Transverse colon (tissue), 4 donors: ENCODE results near the gene CRB1. TPM values are rescaled to one million over a fixed set of nuclear protein-coding genes. Genes with fewer than 3 reads are reported as not detected.

Experiments
- DNase-seq: peaks from one replicate; pipeline ENCODE4 v3.0.0-alpha.2; 2019
- H3K27ac ChIP-seq, 4 donors: fragments of 200-600 bp; sonication (generic); 2 replicates each; pipeline ENCODE4 v1.5.1; 2016 to 2018; ENCODE audit warnings: inconsistent platforms in 4 of 4
- H3K27me3 ChIP-seq: fragments of 200-600 bp; sonication (generic); 2 replicates; pipeline ENCODE4 v1.5.1; 2017; ENCODE audit warnings: inconsistent platforms
- H3K36me3 ChIP-seq, 4 donors: fragments of 200-600 bp; sonication (generic); 2 replicates each; pipeline ENCODE4 v1.5.1; 2017 to 2019; ENCODE audit warnings: inconsistent platforms in 4 of 4
- H3K4me1 ChIP-seq, 4 donors: fragments of 200-600 bp; sonication (generic); 2 replicates each; pipeline ENCODE4 v1.5.1; 2017 to 2020; ENCODE audit warnings: inconsistent platforms in 4 of 4
- H3K4me3 ChIP-seq, 4 donors: fragments of 200-600 bp; sonication (generic); 1 replicate in 1 of 4; 2 replicates in 3 of 4; pipeline versions ENCODE4 v1.5.1 to v1.6.1; 2017 to 2019; ENCODE audit warnings: inconsistent platforms in 4 of 4
- H3K9me3 ChIP-seq, 2 donors: fragments of 200-600 bp; sonication (generic); 2 replicates each; pipeline ENCODE4 v1.5.1; 2017 to 2019; ENCODE audit warnings: inconsistent platforms in 2 of 2
- EP300 ChIP-seq: sonication (generic); formaldehyde crosslinking; IDR thresholded peaks from one replicate; pipeline ENCODE4 v1.6.1; 2017; ENCODE audit warnings: antibody characterized with exemption, low read depth
- POLR2A ChIP-seq: fragments of 450-650 bp; IDR thresholded peaks from one replicate; pipeline ENCODE4 v1.6.1; 2016; ENCODE audit warnings: antibody characterized with exemption, mild to moderate bottlenecking, moderate library complexity
- POLR2AphosphoS5 ChIP-seq, 3 donors: sonication (generic); formaldehyde crosslinking; IDR thresholded peaks; one replicate each; pipeline ENCODE4 v1.6.1; 2016; ENCODE audit warnings: antibody characterized with exemption in 3 of 3
- WGBS, 2 donors: methylation state at CpG; one replicate each; pipeline ENCODE4 v1.1.5; 2018; ENCODE audit warnings: low coverage in 1 of 2; 5-methylcytosine and 5-hydroxymethylcytosine counted together
- in situ Hi-C, 4 donors: fragments of 200-750 bp; cut with MboI; loops; one replicate each; pipeline versions ENCODE4 v1.15.0 to v1.15.1; 2017; ENCODE audit warnings: low sequenced_read_pairs in 3 of 4, low pct_ligation_motif_present in 1 of 4, low pct_unique_long_range_greater_than_20kb in 1 of 4
- intact Hi-C: fragments of 100-400 bp; cut with DNase I; formaldehyde crosslinking; loops from one replicate; pipeline ENCODE4 v1.15.1; 2023; ENCODE audit warnings: low total_unique reads
- total RNA-seq, 4 donors: library from RNA; depleted of rRNA; stranded (reverse); fragments of >200 nt; gene quantifications; one replicate each; pipeline ENCODE4 v1.1.0, GENCODE V29; 2016
- TF ChIP-seq, protein P1 (sequence below), 5 experiments: fragments of 200-600 bp in 3 of 5; fragments of 450-650 bp in 2 of 5; sonication (generic) in 3 of 5; IDR thresholded peaks; 1 replicate in 2 of 5; 2 replicates in 3 of 5; pipeline ENCODE4 v1.5.1; 2016 to 2017; ENCODE audit warnings: antibody characterized with exemption in 5 of 5, inconsistent platforms in 3 of 5, mild to moderate bottlenecking in 2 of 5, moderate library complexity in 1 of 5

The CRB1 gene
- total RNA-seq, 4 donors from 2014 or later = 0.14 to 2.8 (median 0.32) TPM; not detected in 1

DNA sequence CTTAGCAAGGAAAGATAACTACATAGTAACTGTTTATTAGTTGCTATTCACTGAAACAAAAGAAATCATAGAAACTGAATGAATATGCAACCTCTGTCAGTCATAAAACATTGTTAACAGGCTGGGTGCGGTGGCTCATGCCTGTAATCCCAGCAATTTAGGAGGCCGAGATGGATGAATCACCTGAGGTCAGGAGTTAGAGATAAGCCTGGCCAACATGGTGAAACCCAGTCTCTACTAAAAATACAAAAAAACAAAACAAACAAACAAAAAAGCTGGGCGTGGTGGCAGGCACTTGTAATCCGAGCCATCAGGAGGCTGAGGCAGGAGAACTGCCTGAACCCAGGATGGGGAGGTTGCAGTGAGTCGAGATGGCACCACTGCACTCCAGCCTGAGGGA, 44.1 kb downstream of the CRB1 start:
- Histone ChIP-seq H3K4me1 (no peaks in the 10 kb centered on the region), H3K9me3 (no peaks in the 10 kb centered on the region), H3K27ac (no peak overlapping the region), H3K27me3 (no peaks in the 10 kb centered on the region), H3K36me3 (no peaks in the 10 kb centered on the region), H3K4me3 (no peak overlapping the region)
- TF ChIP-seq POLR2AphosphoS5 (IDR thresholded peaks at IDR 0.05) (no peak), EP300 (no peak), POLR2A (no peak)
- TF ChIP-seq, protein P1, sequence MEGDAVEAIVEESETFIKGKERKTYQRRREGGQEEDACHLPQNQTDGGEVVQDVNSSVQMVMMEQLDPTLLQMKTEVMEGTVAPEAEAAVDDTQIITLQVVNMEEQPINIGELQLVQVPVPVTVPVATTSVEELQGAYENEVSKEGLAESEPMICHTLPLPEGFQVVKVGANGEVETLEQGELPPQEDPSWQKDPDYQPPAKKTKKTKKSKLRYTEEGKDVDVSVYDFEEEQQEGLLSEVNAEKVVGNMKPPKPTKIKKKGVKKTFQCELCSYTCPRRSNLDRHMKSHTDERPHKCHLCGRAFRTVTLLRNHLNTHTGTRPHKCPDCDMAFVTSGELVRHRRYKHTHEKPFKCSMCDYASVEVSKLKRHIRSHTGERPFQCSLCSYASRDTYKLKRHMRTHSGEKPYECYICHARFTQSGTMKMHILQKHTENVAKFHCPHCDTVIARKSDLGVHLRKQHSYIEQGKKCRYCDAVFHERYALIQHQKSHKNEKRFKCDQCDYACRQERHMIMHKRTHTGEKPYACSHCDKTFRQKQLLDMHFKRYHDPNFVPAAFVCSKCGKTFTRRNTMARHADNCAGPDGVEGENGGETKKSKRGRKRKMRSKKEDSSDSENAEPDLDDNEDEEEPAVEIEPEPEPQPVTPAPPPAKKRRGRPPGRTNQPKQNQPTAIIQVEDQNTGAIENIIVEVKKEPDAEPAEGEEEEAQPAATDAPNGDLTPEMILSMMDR (IDR thresholded peaks at IDR 0.05) = no peak
- in situ Hi-C loops = no loop called here
- no peak for DNase-seq
- intact Hi-C loops = no loop called here
- 45 to 60% methylated on average over 3 to 5 of the region's 5 CpGs for WGBS, 2 donors

DNA sequence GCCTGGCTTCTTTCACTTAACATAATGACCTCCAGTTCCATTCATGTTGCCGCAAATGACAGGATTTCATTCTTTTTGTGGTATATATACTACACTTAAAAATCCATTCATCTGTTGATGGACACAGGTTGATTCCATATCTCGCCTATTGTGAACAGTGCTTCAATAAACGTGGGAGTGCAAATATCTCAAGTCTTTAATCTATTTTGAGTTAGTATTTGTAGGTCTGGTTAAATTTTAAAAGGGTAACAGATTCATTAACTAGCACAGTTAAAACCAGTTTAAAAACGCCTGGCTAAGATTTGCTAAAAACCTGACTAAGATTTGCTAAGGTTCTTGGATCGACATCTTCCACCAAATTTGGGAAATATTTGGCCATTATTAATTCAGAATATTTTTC, 45.7 kb downstream of the CRB1 start:
- Histone ChIP-seq H3K4me1 (no peaks in the 10 kb centered on the region), H3K36me3 (no peaks in the 10 kb centered on the region), H3K9me3 (no peaks in the 10 kb centered on the region), H3K4me3 (no peak overlapping the region), H3K27ac (no peak overlapping the region), H3K27me3 (no peaks in the 10 kb centered on the region)
- intact Hi-C loops (no loop called here), in situ Hi-C loops (no loop called here)
- TF ChIP-seq POLR2A (no peak), EP300 (no peak), POLR2AphosphoS5 (IDR thresholded peaks at IDR 0.05) (no peak)
- TF ChIP-seq, protein P1 (IDR thresholded peaks at IDR 0.05) = no peak
- WGBS, 2 donors = 40 to 67% methylated on average over 4 to 5 of the region's 5 CpGs
- no peak for DNase-seq

DNA sequence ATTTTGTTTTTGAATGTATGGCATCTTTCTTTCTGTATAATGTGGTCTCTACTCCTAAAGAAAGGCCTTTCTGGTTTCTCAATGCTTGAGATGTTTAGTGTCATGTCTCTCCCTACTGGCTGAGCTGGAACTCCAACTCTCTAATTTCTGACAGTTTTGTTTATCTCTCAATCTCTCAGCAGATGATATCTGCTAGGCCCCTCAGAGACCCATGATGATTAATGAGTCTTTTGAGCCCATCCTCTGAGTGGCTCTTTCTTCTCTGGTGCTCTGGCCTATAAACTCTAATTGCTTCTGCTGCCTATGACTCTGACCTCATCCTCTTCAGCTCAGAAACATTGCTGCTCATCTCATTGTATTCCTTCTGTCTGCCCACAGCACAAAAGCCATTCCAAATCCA, 46.6 kb downstream of the CRB1 start:
- TF ChIP-seq, protein P1 (IDR thresholded peaks at IDR 0.05) = no peak
- TF ChIP-seq POLR2AphosphoS5 (IDR thresholded peaks at IDR 0.05) (no peak), EP300 (no peak), POLR2A (no peak)
- H3K4me1 ChIP-seq = no peaks in the 10 kb centered on the region
- no peaks in the 10 kb centered on the region for H3K36me3 ChIP-seq
- DNase-seq = no peak
- in situ Hi-C loops = no loop called here
- H3K27ac ChIP-seq = no peak overlapping the region
- H3K9me3 ChIP-seq = no peaks in the 10 kb centered on the region
- no peaks in the 10 kb centered on the region for H3K27me3 ChIP-seq
- intact Hi-C loops = no loop called here
- no peak overlapping the region for H3K4me3 ChIP-seq

DNA sequence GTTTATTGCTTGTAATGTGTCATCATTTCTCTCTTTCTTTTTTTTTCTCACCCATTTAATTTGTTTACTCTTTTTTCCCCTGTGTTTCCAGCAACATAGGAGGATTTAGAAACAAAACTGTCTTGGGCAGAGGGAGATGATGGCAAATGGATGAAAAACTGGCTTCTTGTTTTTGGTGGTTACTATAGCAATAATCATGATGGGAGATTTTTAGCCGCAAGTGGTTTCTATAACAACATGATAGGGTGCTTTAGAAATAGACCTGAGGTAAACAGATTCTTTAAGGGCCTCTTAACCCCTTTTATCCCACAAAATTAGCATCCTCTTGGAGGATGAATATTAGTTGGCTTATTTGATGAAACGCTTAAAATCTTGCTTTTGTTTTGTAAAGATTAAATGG, 51.6 kb downstream of the CRB1 start:
- TF ChIP-seq, protein P1 (IDR thresholded peaks at IDR 0.05) = no peak
- TF ChIP-seq POLR2A (no peak), POLR2AphosphoS5 (IDR thresholded peaks at IDR 0.05) (no peak)
- H3K27me3 ChIP-seq = no peaks in the 10 kb centered on the region

More for the DNA sequence above, 51.6 kb downstream of the CRB1 start:
- in situ Hi-C loops (no loop called here), intact Hi-C loops (no loop called here)
- no peaks in the 10 kb centered on the region for H3K36me3 ChIP-seq
- no peaks in the 10 kb centered on the region for H3K4me1 ChIP-seq
- H3K9me3 ChIP-seq = no peaks in the 10 kb centered on the region
- H3K27ac ChIP-seq = no peak overlapping the region
- WGBS, 2 donors = 71 to 80% methylated on average over 2 of the region's 2 CpGs
- no peak for DNase-seq
- no peak overlapping the region for H3K4me3 ChIP-seq
